C4-2B (cell line): Measurements from ENCODE around the gene TBC1D12.

Experiments used
- ZFX ChIP-seq: fragments of 450-650 bp; IDR thresholded peaks from 2 replicates; pipeline ENCODE4 v1.6.1; 2017
- TF ChIP-seq, protein P1 (sequence below): fragments of 450-650 bp; conservative IDR thresholded peaks from 2 replicates; pipeline ENCODE4 v1.5.1; 2017; ENCODE audit warnings: mild to moderate bottlenecking

DNA sequence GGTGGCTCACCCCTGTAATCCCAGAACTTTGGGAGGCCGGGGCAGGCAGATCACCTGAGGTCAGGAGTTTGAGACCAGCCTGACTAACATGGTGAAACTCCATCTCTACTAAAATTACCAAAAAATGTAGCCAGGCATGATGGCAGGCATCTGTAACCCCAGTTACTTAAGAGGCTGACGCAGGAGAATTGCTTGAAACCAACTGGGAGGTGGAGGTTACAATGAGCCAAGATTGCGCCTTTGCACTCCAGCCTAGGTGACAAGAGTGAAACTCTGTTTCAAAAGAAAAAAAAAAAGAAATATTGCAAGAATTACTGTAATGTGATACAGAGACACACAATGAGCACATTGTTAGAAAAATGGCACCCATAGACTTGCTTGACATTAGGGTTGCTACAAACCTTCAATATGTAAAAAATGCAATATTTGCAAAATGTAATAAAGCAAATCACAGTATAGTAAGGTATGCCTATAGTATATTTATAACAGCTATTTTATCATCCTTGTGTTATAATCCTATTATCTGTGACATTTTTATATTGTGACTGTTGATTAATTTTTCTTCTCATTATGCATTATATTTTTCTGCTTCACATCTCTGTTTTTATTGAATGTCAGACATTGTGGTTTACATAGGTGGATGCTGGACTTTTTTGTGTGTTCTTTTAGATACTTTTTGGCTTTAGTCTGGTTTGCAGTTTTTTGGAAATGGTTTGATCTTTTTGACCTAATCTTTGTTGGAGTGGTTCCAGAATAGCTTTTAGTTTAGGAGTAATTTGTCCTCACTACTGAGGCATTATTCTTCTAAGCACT, 87.8 kb downstream of the TBC1D12 start:
- TF ChIP-seq, protein P1, sequence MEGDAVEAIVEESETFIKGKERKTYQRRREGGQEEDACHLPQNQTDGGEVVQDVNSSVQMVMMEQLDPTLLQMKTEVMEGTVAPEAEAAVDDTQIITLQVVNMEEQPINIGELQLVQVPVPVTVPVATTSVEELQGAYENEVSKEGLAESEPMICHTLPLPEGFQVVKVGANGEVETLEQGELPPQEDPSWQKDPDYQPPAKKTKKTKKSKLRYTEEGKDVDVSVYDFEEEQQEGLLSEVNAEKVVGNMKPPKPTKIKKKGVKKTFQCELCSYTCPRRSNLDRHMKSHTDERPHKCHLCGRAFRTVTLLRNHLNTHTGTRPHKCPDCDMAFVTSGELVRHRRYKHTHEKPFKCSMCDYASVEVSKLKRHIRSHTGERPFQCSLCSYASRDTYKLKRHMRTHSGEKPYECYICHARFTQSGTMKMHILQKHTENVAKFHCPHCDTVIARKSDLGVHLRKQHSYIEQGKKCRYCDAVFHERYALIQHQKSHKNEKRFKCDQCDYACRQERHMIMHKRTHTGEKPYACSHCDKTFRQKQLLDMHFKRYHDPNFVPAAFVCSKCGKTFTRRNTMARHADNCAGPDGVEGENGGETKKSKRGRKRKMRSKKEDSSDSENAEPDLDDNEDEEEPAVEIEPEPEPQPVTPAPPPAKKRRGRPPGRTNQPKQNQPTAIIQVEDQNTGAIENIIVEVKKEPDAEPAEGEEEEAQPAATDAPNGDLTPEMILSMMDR = no peak
- no peak for TF ChIP-seq ZFX
